ENCODE data around the gene EP400.

Gene EP400

GRCh38 chr12:131986910-131987309 lies 37.2 kb downstream of the EP400 start:
- DNase-seq (ENCODE audit: low spot score) = no peak

DNA sequence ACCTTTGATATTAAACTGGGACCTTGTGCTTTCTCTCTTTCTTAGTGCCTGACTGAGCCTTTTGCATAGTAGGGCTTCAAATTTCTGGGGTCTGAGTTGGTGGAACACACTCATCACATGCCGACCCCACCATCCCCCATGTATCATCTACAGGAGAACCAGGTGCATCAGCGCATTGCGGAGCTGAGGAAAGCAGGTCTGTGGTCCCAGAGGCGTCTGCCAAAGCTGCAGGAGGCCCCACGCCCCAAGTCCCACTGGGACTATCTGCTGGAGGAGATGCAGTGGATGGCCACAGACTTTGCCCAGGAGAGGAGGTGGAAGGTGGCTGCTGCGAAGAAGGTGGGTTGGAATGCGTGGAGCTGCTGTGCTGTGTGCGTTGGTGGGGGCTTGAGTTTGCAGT lies 37.8 kb downstream of the EP400 start:
- no peak for DNase-seq (ENCODE audit: low spot score)

- no peak for DNase-seq (ENCODE audit: low spot score)
Observed at GRCh38 chr12:131988054-131988796, 38.5 kb downstream of the EP400 start.

DNA sequence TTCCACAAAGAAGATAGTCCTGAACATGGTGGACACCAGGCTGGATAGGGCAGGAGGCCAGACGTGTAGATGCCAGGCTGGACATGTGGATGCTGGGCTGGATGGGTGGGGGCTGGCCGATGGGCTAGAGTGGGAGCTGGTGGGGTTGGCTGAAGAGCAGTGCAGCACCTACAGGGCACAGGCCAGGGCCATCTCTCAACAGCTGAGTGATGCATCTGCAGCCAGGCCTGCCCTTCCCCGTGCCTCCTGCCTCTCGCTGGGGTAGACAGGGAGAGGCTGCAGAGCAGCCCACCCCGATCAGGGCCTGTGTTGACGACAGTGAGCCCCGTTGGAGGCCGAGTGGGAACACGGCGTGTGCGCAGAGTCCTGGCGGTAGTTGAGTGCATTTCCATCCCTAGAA lies 39.3 kb downstream of the EP400 start:
- no peak for DNase-seq (ENCODE audit: low spot score)

GRCh38 chr12:131990066-131990979 lies 40.6 kb downstream of the EP400 start:
- no peak for DNase-seq (ENCODE audit: low spot score)

GRCh38 chr12:131990980-131991305 lies 41.2 kb downstream of the EP400 start:
- DNase-seq (ENCODE audit: low spot score) = no peak

- DNase-seq (ENCODE audit: low spot score) = no peak
Observed at GRCh38 chr12:131991816-131992430, 42.2 kb downstream of the EP400 start.

DNA sequence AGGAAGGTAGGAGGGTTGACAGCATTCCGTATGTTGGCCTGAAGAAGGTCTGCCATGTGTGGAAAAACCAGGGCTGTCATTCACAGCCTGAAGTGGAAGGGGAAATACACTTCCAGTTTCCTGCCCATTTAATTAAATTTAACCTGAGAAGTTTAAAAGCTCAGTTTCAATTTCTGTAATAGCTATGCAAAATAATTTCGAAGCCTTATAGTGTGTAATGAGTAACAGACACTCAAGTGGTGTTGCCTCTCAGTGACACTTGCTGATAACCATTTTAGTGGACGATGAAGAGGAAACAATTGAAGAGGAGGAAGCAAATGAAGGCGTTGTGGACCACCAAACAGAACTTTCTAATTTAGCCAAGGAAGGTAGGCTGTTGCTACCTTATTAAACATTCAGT lies 44.8 kb downstream of the EP400 start:
- DNase-seq (ENCODE audit: low spot score) = no peak

- DNase-seq (ENCODE audit: low spot score) = no peak
Observed at GRCh38 chr12:132000286-132000872, 50.6 kb downstream of the EP400 start.

DNA sequence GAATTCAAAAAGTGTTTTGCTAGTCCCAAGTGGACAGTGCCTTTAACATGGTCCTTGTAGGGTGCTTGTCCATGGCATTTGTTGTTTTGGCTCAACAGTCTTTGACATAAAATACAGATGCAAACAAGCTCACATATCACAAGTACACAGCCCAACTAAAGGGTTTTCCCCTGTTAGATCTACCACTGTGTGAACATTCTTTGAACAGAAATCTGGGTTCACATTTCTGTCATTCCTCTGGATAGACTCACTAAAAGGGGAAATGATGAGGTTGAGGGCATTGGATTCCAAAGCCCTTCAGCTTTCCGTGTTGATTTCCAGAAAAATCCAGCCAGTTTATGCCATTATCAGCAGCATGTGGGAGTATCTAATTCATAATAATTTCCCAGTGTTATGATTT lies 54.1 kb downstream of the EP400 start:
- no peak for DNase-seq (ENCODE audit: low spot score)

DNA sequence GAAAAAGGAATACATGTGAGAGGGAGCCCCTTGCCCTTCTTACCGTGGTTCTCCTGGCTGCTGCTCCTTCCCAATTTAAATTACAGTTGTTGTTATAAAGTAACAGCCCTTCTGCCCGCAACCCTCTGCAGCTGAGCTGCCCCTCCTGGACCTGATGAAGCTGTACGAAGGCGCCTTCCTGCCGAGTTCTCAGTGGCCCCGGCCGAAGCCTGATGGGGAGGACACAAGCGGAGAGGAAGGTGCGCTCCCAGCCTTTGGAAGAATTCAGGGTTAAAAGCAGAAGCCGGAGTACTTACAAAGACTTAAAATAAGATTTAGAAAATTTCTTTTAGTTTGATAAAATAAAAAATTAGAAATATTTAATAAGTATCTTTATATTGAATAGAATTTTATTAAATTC lies 55.2 kb downstream of the EP400 start:
- no peak for DNase-seq (ENCODE audit: low spot score)

- no peak for DNase-seq (ENCODE audit: low spot score)
Observed at GRCh38 chr12:132006056-132006680, 56.4 kb downstream of the EP400 start.

DNA sequence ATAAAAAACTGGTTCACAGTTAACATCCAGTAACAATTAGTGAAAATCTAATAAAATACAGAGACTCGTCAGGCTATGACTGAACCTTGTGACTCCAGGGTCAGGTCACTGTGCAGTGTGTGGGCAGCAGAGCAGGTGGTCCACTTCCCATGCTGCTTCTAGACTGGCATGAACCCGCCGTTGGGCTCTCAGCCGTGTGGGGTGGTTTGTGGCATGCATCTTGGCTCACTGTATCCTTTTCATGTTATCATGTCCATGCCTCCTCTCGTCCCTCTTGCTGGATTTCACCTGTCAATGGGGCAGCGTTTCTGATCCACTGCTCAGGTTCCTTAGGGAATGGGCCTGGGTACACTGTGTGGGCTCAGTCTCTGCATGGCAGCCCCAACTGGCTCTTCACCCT lies 57.3 kb downstream of the EP400 start:
- no peak for DNase-seq (ENCODE audit: low spot score)

GRCh38 chr12:132009336-132009859 lies 59.7 kb downstream of the EP400 start:
- no peak for DNase-seq (ENCODE audit: low spot score)

DNA sequence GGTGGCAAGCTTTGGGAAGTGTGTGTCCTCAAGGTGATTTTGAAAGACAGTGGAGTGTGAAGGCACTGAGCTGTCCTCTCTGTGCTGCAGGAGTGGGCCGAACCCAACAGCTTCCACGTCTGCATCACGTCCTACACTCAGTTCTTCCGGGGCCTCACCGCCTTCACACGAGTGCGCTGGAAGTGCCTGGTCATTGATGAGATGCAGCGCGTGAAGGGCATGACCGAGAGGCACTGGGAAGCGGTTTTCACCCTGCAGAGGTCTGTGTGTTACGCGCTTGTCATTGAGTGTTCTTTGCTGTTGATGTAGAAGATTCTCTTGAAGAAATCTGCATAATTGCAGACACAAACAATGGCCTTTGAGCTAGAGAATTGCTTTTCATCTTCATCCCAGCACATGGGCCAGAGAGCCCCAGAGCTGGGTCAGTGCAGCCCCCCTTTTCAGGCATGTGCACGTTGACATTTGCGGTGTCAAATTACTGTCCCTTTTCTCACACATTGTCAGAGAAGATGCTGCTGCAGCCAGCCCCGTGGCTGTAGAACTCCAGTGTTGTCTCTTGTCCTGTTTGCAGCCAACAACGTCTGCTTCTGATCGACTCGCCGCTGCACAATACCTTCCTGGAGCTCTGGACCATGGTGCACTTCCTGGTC lies 63.3 kb downstream of the EP400 start:
- no peak for DNase-seq (ENCODE audit: low spot score)

DNA sequence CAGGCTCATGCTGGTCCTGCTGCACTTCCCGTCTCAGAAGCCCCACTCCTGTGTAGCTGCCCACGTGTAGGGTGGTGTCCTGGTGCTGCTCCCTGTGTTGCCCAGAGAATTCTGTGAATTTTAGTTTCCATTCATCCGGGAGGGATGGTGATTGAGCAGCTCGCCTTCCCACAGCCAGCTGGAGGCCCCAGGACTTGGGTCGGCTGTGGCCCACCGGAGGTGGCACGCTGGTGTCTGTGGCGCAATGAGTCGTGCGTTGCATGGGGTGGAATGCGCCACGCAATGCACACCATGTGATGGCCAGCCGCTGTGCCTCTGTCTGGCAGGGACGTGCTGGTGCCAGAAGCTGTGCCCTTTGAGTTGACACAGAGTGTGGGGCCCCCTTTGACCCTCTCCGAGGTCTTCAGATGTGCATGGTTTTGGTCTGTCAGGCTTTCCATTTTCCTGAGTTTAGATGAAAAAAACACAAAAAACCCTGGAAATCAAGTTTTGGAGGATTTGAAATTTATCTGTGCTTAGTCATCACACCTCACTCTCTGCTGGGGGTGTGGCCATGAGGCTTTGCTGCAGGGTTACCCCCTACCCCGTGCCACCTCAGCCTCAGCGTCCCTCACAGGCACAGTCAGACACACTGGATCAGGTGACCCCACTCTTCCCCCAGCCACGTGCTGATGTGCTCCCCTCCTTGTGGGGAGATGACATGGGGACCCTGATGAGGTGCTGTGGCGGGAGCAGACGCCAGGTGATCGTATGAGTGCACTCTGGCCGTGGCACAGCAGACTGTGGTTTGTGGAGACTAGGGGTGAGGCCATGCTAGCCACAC lies 64.6 kb downstream of the EP400 start:
- DNase-seq (ENCODE audit: low spot score) = no peak

- DNase-seq (ENCODE audit: low spot score) = no peak
Observed at GRCh38 chr12:132014915-132015280, 65.2 kb downstream of the EP400 start.

GRCh38 chr12:132015686-132016430 lies 66.1 kb downstream of the EP400 start:
- no peak for DNase-seq (ENCODE audit: low spot score)

DNA sequence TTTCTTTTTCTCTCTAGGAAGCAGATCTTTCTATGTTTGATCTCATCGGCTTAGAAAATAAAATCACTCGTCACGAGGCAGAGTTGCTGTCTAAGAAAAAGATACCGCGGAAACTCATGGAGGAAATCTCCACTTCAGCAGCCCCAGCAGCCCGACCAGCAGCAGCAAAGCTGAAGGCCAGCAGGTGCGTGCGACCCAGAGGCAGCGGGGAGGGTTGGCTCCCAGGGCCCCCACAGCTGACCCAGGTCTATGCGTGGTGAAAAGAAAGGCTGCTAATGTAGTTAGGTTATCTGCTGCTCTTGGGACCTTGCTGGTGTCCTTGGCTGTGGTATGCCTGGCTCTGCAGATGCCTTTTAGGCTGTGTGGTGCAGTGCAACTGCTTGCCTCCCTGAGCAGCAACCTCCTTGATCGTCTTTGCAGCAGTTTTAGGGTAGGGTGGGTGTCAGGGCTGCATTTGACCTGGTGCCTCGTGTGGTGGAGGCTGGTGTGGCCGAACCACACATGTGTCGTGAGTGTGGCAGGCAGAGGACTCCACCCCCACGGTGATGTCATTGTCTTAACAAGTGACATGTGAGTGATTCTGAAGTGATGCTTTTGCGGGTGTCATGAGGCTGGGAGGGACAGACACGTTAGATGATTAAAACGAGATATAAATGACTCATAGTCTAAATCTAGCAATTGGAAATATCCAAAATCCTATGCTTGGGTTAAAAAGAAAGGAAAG lies 68.6 kb downstream of the EP400 start:
- no peak for DNase-seq (ENCODE audit: low spot score)

All from HuH-7.5 (cell line).